ENCODE results near the gene WWOX. TPM values are rescaled to one million over a fixed set of nuclear protein-coding genes. Genes with fewer than 3 reads are reported as not detected.

The WWOX gene
- total RNA-seq, 1 donor from 2014 or later = 34.9 TPM

- no peak overlapping the region for H3K4me3 ChIP-seq (ENCODE audit: low read depth, low read length)
- TF ChIP-seq CTCF (IDR thresholded peaks at IDR 0.05; ENCODE audit: insufficient read depth, low read length, poor library complexity, severe bottlenecking) = no peak
Observed at GRCh38 chr16:78108451-78108850, 9.0 kb downstream of the WWOX start.

GRCh38 chr16:78113258-78113657, 13.8 kb downstream of the WWOX start:
- Histone ChIP-seq H3K27me3 (ENCODE audit: control insufficient read depth, insufficient read depth, low read length) (no peaks in the 10 kb centered on the region), H3K36me3 (ENCODE audit: control insufficient read depth, insufficient read depth, low read length) (no peaks in the 10 kb centered on the region), H3K4me3 (ENCODE audit: low read depth, low read length) (no peak overlapping the region)
- no peak for TF ChIP-seq CTCF (IDR thresholded peaks at IDR 0.05; ENCODE audit: insufficient read depth, low read length, poor library complexity, severe bottlenecking)
- DNase-seq (ENCODE audit: low read depth) = no peak

More at GRCh38 chr16:78108451-78108850, 9.0 kb downstream of the WWOX start:
- no peaks in the 10 kb centered on the region for H3K27me3 ChIP-seq (ENCODE audit: control insufficient read depth, insufficient read depth, low read length)
- H3K36me3 ChIP-seq (ENCODE audit: control insufficient read depth, insufficient read depth, low read length) = no peaks in the 10 kb centered on the region
- no peak for DNase-seq (ENCODE audit: low read depth)

- Histone ChIP-seq H3K4me3 (ENCODE audit: low read depth, low read length) (no peak overlapping the region), H3K27me3 (ENCODE audit: control insufficient read depth, insufficient read depth, low read length) (no peaks in the 10 kb centered on the region), H3K36me3 (ENCODE audit: control insufficient read depth, insufficient read depth, low read length) (no peaks in the 10 kb centered on the region)
- no peak for TF ChIP-seq CTCF (IDR thresholded peaks at IDR 0.05; ENCODE audit: insufficient read depth, low read length, poor library complexity, severe bottlenecking)
- no peak for DNase-seq (ENCODE audit: low read depth)
Observed at GRCh38 chr16:78115659-78116058, 16.2 kb downstream of the WWOX start.

GRCh38 chr16:78116946-78117345, 17.5 kb downstream of the WWOX start:
- no peak for TF ChIP-seq CTCF (IDR thresholded peaks at IDR 0.05; ENCODE audit: insufficient read depth, low read length, poor library complexity, severe bottlenecking)
- no peaks in the 10 kb centered on the region for H3K36me3 ChIP-seq (ENCODE audit: control insufficient read depth, insufficient read depth, low read length)
- DNase-seq (ENCODE audit: low read depth) = no peak
- H3K27me3 ChIP-seq (ENCODE audit: control insufficient read depth, insufficient read depth, low read length) = no peaks in the 10 kb centered on the region
- no peak overlapping the region for H3K4me3 ChIP-seq (ENCODE audit: low read depth, low read length)

GRCh38 chr16:78117391-78117790, 17.9 kb downstream of the WWOX start:
- DNase-seq (ENCODE audit: low read depth) = no peak
- Histone ChIP-seq H3K36me3 (ENCODE audit: control insufficient read depth, insufficient read depth, low read length) (no peaks in the 10 kb centered on the region), H3K27me3 (ENCODE audit: control insufficient read depth, insufficient read depth, low read length) (no peaks in the 10 kb centered on the region), H3K4me3 (ENCODE audit: low read depth, low read length) (no peak overlapping the region)
- TF ChIP-seq CTCF (IDR thresholded peaks at IDR 0.05; ENCODE audit: insufficient read depth, low read length, poor library complexity, severe bottlenecking) = no peak

GRCh38 chr16:78118469-78119025, 19.1 kb downstream of the WWOX start:
- H3K4me3 ChIP-seq (ENCODE audit: low read depth, low read length) = no peak overlapping the region
- no peaks in the 10 kb centered on the region for H3K36me3 ChIP-seq (ENCODE audit: control insufficient read depth, insufficient read depth, low read length)
- no peak for TF ChIP-seq CTCF (IDR thresholded peaks at IDR 0.05; ENCODE audit: insufficient read depth, low read length, poor library complexity, severe bottlenecking)
- no peak for DNase-seq (ENCODE audit: low read depth)
- no peaks in the 10 kb centered on the region for H3K27me3 ChIP-seq (ENCODE audit: control insufficient read depth, insufficient read depth, low read length)

Data from kidney epithelial cell (primary cell).